Kidney epithelial cell (primary cell): ENCODE measurements around the gene KIF26A. TPM values are rescaled to one million over a fixed set of nuclear protein-coding genes. Genes with fewer than 3 reads are reported as not detected.

Experiments
- DNase-seq: peaks from one replicate; pipeline ENCODE4 v3.0.0-alpha.2; 2010; ENCODE audit warnings: low read depth
- H3K27me3 ChIP-seq: 2 replicates; pipeline ENCODE4 v1.6.0; 2011; ENCODE audit warnings: low read length; ENCODE audit not compliant: control insufficient read depth, insufficient read depth
- H3K36me3 ChIP-seq: 2 replicates; pipeline ENCODE4 v1.5.1; 2011; ENCODE audit warnings: low read length; ENCODE audit not compliant: control insufficient read depth, insufficient read depth
- H3K4me3 ChIP-seq: 2 replicates; pipeline ENCODE4 v1.5.1; 2011; ENCODE audit warnings: low read depth, mild to moderate bottlenecking, control low read depth, low read length
- CTCF ChIP-seq: IDR thresholded peaks from 2 replicates; pipeline ENCODE4 v1.5.1; 2011; ENCODE audit warnings: mild to moderate bottlenecking, moderate library complexity, low read length, control low read depth, inconsistent platforms; ENCODE audit not compliant: insufficient read depth, poor library complexity, severe bottlenecking
- total RNA-seq: library from RNA; depleted of rRNA; stranded (reverse); fragments of >200 nt; gene quantifications from 2 replicates; pipeline ENCODE4 v1.2.3, GENCODE V29; 2015

The KIF26A gene
- total RNA-seq, 1 donor from 2014 or later: 0.21 TPM

- Histone ChIP-seq H3K4me3 (no peak overlapping the region), H3K27me3 (peaks cover 22% of the 10 kb centered on the region)
- no peak for TF ChIP-seq CTCF
These were observed 61.7 kb downstream of the KIF26A start for GRCh38 chr14:104200106-104200505.

GRCh38 chr14:104200591-104200990 lies 62.2 kb downstream of the KIF26A start:
- no peak for TF ChIP-seq CTCF
- no peak overlapping the region for H3K4me3 ChIP-seq
- H3K36me3 ChIP-seq: no peaks in the 10 kb centered on the region
- no peak for DNase-seq
- peaks cover 21% of the 10 kb centered on the region for H3K27me3 ChIP-seq

More at GRCh38 chr14:104200106-104200505, 61.7 kb downstream of the KIF26A start:
- no peaks in the 10 kb centered on the region for H3K36me3 ChIP-seq
- no peak for DNase-seq

GRCh38 chr14:104201063-104201462 lies 62.7 kb downstream of the KIF26A start:
- TF ChIP-seq CTCF: no peak
- Histone ChIP-seq H3K36me3 (no peaks in the 10 kb centered on the region), H3K4me3 (no peak overlapping the region), H3K27me3 (peaks cover 16% of the 10 kb centered on the region)
- DNase-seq: no peak

- no peak overlapping the region for H3K4me3 ChIP-seq
- TF ChIP-seq CTCF: no peak
- H3K27me3 ChIP-seq: peaks cover 14% of the 10 kb centered on the region
- no peak for DNase-seq
- no peaks in the 10 kb centered on the region for H3K36me3 ChIP-seq
These were observed 63.1 kb downstream of the KIF26A start for GRCh38 chr14:104201496-104201895.

- no peak for TF ChIP-seq CTCF
These were observed 64.1 kb downstream of the KIF26A start for GRCh38 chr14:104202259-104203070.

GRCh38 chr14:104203071-104203425 lies 64.7 kb downstream of the KIF26A start:
- DNase-seq: no peak
- TF ChIP-seq CTCF: no peak
- peaks cover 11% of the 10 kb centered on the region for H3K27me3 ChIP-seq
- H3K4me3 ChIP-seq: no peak overlapping the region
- H3K36me3 ChIP-seq: no peaks in the 10 kb centered on the region

More at GRCh38 chr14:104202259-104203070, 64.1 kb downstream of the KIF26A start:
- H3K4me3 ChIP-seq: no peak overlapping the region
- H3K27me3 ChIP-seq: peaks cover 11% of the 10 kb centered on the region
- H3K36me3 ChIP-seq: no peaks in the 10 kb centered on the region
- DNase-seq: no peak
